Stromal cell of bone marrow (primary cell): ENCODE data around the gene TTI1.

ENCODE experiments used
- DNase-seq: peaks from one replicate; pipeline ENCODE4 v3.0.0-alpha.2; 2012; ENCODE audit warnings: low read depth

The TTI1 gene

GRCh38 chr20:38054647-38055046 is 21.4 kb upstream of the TTI1 start:
- no peak for DNase-seq

- DNase-seq = no peak
Observed at GRCh38 chr20:38052870-38053269, 19.6 kb upstream of the TTI1 start.

GRCh38 chr20:38050686-38051085 is 17.4 kb upstream of the TTI1 start:
- DNase-seq = no peak

DNA sequence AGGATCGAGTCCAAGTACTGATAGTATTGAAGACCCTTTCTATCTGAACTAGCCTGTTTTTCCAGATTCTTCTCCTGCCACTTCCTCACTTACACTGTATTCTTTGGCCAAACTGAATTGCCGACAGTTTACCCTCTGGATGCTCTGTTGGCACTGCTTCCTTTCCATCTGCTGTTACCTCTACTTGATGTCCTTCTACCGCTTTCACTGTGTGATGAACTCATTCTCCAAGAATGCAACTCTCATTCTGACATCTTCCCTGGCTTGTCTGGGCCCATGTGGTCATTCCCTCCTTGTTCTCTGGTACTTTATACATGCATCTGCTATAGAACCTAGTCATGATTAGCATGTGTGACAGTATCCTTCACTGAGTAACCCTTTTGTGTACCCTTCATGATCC is 16.5 kb upstream of the TTI1 start:
- no peak for DNase-seq

- no peak for DNase-seq
Observed at GRCh38 chr20:38046572-38046971, 13.3 kb upstream of the TTI1 start.

DNA sequence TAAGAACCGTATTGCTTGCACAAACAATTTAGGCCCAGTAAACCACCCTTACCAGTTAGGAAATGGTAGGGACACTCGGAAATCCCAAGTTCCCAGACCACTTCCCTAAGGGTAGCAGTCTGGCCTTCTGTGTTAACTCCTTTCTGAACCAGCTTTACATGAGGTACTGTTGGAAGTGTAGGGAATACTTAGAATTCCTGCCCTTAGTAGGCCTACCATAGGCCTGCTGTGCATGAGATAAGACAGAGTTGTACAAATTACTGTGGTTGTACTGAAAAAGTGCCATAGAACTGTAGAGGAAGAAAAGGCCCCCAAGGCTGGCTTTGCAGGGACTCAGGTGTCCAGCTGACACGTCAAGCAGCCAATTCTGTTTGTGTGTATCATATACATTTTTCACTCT is 11.4 kb upstream of the TTI1 start:
- no peak for DNase-seq

DNA sequence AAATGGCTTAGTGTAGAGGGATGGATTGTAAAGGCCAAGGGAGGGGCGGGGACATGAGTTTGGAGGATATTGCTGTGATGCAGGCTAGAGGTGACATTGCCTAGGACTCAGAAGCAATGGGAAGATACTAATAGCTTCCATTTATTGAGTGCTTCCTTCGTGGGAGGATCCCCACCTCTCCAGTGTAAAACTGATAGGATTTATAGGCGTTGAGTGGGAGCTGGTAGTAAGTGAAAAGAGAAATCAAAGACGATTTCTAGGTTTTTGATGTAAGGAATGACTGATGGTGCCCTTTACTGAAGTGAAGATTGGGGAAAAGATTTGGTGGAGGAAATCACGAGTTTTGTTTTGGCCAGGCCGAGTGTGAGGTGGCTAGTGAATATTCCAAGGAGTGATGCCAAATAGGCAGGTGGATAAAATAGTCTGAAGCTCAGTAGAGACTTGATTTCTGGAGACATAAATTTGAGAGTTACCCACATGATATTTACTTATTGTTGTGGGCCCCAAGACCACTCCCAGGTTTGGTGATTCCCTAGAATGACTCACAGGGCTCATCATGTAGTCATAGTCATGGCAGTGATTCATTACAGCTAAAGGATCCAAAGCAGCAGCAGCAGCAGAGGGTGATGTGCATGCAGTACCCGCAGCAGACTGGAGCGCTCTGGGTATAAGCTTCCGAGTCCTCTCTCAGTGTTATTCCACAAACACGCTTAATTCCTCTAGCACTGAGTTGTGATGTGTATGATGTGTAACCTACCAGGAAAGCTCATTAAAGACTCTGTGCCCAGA is 10.4 kb upstream of the TTI1 start:
- DNase-seq = peak; percentile 71

DNA sequence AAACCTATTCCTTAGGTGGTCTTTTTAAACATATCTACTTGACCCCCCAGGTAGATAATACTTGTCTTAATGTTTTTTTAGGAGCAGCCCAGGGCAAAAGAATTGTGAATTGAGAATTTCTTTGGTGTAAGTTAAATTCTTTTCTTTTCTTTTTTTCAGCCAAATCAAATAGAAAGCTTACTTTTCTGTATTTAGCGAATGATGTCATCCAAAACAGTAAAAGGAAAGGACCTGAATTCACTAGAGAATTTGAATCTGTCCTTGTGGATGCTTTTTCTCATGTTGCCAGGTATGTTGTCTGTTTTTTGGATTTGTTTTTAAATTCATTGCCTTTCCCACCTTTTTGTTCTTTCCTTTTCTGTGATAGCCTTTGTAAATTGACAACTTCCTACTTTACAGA is 7.0 kb upstream of the TTI1 start:
- no peak for DNase-seq

- DNase-seq = no peak
Observed at GRCh38 chr20:38036366-38036765, 3.1 kb upstream of the TTI1 start.

DNA sequence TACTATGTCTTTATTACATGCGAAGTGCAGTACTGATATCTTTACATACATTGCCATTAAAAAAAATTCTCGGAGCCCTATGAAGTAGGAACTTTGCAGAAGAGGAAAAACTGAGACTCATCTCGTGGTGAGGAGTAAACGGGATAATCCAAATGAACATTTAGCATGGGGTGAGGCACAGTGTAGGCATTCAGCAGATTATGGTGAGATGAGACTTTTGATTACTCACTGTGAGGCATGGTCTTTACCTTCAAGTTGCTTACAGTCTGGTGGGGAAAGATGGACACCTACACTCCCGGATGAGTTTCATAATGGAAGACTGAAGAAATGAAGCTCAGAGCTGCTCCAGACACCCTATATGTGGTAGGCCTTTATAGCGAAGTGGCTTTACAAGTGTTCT is 1.7 kb upstream of the TTI1 start:
- DNase-seq = no peak

GRCh38 chr20:38034108-38034649 is 923 bp upstream of the TTI1 start:
- DNase-seq = no peak

DNA sequence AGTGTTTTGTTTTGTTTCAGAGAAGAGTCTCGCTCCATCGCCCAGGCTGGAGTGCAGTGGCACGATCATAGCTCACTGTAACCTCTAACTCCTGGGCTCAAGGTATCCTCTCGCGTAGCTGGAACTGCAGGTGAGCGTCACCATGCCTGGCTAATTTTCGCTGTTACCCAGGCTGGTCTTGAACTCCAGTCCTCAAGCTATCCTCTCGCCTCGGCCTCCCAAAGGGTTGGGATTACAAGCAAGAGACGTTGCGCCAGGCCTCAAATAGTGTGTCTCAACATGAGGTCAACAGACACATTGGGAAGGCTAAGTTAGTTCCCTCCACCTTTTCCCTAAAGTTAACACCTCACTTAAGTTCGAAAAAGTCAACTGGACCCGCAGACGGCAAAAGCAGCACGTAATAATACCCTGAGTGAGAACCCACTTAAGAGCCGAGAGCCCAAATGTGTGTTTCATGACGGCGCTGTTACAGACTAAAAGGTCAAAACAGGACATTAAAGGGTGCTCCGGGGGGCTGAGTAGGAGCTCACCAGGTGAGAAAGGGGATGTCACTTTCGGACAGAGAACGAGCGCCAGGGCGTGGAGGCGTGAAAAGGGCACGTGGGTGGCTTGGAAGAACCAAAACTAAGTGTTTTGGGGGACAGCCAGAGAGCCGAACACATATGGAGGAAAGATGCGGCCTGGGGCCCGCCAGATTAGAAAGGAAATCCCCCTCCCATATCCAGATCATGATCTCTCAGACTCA is 499 bp downstream of the TTI1 start:
- no peak for DNase-seq

DNA sequence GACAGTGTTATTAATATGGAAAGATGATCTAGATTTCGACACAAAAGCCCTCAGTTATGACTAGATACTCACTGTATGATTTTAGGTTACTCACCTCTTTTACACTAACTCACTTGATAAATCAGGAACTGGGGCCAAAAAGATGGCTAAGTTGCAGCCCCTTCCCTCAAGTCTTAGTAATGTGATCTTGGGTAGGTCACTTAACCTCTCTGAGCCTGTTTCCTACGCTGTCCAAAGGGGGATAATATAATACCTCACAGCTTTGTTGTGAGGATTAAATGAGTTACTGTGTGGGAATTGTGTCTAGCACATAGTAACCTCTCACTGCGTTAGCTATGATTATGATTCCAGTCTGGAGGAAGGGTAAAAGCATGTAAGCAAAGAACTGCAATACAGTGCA is 1.3 kb downstream of the TTI1 start:
- DNase-seq = no peak

- no peak for DNase-seq
Observed at GRCh38 chr20:38029453-38029852, 3.8 kb downstream of the TTI1 start.

DNA sequence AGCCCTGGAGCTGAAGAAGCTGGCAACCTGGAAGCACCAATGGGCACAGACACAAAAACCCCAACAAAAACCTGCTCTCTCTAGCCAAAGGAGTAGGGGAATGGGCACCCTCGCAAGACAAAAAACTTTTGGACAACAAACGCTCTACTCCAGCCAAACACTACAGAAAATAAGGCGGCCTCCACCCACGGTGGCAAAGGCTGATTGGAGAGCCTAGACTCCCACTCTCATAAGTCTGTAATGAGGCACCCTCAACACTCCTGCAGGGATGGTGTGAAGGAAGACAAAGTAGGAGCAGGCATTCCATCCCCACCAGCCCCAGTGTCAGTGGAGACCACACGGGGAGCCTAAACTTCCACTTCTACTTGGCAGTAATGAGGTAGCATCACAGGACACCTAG is 8.8 kb downstream of the TTI1 start:
- no peak for DNase-seq

GRCh38 chr20:38023181-38024001 is 9.9 kb downstream of the TTI1 start:
- peak; percentile 40 for DNase-seq

DNA sequence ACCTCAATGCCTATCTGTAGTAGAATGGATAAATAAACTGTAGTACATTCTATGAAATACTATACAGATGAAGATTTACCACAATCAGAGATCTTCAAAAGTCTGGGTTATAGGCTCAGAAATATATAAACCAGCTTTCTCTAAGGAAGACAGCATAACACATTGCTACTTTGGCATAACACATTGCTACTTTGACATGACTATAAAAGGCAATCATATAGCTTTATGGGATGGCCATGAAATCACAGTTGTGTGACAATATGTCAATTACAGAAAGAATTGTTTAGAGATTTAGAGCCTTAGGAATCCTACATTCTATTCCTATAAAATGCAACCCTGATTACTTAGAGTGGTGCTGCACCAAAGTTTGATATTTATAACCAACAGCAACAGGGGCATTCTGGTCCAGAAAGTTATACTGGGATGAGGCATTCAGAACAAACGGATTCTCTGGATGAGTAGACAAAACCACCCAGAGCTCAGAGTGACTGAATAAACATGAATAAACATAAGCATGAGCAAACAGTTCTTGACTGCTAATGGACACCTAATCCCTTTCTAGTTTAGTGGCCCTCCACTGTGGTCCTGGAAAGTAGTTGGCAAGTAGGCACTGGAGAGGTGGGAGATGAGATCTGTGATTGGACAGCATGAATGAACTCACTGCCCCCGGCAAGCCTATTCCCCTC is 12.0 kb downstream of the TTI1 start:
- no peak for DNase-seq

- DNase-seq = no peak
Observed at GRCh38 chr20:38018385-38018784, 14.9 kb downstream of the TTI1 start.

DNA sequence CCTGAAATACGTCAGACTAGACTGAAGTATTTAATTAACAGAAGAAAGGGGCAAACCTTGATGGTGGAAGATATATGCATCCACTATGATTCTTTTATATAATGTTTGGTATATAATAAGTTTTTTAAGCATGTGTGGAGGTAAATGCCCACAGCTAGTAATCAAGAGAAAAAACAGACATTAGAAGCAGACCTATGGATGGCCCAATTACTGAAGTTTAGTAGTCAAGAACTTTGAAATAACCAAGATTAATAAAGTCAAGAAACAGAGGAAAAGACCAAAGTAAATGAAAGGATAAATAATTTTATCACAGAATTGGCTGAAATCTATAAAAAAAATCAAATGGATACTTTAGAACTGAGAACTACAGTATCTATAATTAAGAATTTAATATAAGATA is 15.3 kb downstream of the TTI1 start:
- DNase-seq = no peak

GRCh38 chr20:38013887-38014286 is 19.4 kb downstream of the TTI1 start:
- no peak for DNase-seq

- no peak for DNase-seq
Observed at GRCh38 chr20:38012332-38012731, 20.9 kb downstream of the TTI1 start.

DNA sequence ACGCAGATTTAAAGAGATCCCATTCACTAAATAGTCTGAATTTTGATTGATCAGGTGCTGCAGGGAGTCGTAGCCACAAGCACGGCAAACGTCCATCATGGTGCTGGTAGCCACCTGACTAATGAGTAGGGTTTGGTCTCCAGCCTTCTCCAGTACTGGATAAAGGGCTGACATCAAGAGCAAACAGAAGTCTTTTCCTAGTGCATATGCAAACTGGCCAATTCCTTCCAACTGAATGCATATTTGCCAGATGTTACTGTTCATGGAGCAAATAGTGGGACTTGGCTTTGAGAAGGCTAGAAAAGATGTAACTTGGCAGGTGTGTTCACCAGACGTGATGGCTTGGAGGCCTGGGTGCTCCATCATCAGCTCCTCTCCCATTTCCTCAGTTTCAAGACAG is 21.6 kb downstream of the TTI1 start:
- DNase-seq = no peak
